HG03103 (cell line): ENCODE measurements around the gene ZNF98.

Source experiments
- ATAC-seq: cut with Tn5 transposase; IDR thresholded peaks from one replicate; pipeline ENCODE4 v1.9.1; 2021; ENCODE audit warnings: low read depth; ENCODE audit not compliant: unreplicated experiment

Gene ZNF98

GRCh38 chr19:22422211-22422610, at the start of gene ZNF98:
Gene ZNF98, minus strand, starts transcription at chr19:22422346. Its CDS starts 122 bp downstream, at chr19:22422224.
- no peak for ATAC-seq

DNA sequence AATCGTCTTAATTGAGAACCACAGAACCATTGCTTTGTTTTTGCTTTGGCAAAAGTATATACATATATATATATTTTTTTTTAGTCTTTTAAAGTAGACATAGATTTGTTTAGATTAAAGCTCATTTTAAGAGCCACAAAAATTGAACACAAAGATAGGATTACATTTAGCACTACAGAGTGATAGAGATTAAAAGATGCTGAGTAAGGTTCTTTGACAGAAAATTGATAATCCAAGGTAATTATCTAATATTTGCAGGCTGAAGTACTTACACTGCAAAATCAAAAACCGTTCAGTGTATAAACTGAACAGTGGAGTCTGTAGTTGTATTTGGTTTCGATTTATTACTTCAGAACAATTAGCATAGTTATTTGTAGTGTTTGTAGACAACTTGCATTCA, 24.5 kb upstream of the ZNF98 start:
- ATAC-seq: no peak

DNA sequence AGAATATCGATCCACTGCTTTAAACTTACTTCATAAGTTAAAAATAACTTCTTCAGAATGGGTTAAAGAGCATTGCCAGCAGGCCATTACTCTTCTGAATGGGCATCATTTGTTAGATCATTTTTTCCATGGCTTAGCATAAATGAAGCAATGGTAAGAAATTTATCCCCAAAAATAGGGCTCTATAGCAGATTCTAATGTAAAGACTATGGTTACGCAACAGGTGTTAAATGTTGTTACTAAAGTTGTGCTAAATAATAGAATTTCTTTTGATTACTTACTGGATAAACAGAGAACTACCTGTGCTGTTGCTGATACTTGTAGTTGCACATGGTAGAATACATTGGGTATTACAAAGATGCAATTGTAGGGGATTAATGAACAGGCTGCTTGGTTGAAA, 15.9 kb upstream of the ZNF98 start:
- ATAC-seq: no peak

GRCh38 chr19:22427960-22428913, 6.1 kb upstream of the ZNF98 start:
- no peak for ATAC-seq

GRCh38 chr19:22427547-22427946, 5.4 kb upstream of the ZNF98 start:
- ATAC-seq: no peak

DNA sequence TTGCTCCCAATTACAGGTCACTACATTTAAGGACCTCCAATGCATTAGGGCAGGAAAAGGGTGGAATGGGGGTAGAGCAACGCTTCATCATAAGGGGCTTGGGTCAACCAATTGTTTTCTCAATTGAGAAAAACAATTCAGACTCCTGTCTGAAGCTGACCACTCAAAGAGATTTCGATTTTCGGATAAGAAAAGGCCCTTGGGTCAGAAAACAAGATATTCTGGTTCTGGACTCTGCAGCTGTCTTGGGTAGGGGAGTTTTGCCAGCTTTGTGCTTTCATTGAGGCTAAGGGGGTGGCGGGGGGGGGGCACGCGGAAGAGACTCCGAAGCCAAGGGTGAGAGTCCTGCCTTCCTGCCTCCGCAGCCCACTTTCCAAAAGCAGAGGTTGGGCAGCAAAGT, 4.8 kb upstream of the ZNF98 start:
- no peak for ATAC-seq

DNA sequence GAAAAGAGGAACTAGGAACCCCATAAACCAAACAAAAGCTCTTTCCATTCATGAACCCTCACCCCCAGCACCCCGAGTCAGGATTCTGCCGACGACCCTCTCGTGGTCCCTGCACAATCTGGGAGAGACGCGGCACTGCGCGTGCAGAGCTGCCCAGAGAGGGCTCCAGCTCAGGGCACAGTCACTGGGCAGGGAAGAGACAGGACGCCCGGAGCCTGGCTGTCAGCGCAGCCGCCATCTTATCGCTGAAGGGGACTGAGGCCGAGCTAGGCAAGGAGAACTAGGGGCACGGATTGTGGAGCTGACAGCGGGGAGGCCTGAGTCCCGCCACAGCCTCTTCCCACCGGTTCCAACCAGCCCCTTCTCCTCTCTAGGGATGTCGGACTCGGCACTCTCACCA, 349 bp downstream of the ZNF98 start:
- ATAC-seq: no peak

DNA sequence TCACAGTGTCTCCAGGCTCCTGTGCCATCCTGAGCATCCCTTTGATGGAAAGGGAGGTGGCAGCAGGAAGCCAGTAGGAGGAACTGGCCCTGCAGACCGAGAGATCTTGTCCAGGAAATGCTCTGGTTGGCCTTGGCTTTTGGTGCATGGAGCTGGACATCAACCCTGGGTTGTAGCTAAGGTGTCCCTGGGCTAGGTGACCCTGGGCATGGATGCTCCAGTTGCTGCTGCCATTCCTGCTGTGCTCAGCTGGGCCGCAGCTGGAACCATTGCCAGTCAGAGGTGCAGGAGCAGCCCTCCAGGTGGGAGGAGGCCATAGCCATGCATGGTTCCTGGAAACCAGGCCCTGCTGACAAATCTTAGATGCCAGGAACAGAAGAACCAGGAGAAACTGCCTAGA, 67.5 kb downstream of the ZNF98 start:
- no peak for ATAC-seq
